Lower leg skin (tissue), 3 donors: ENCODE data around the gene RYK.

Experiments
- CTCF ChIP-seq, 3 donors: fragments of 450-650 bp; IDR thresholded peaks; one replicate each; pipeline ENCODE4 v1.5.1; 2016; ENCODE audit warnings: antibody characterized with exemption in 3 of 3, mild to moderate bottlenecking in 3 of 3, moderate library complexity in 2 of 3
- POLR2A ChIP-seq, 2 donors: fragments of 450-650 bp; IDR thresholded peaks; one replicate each; pipeline ENCODE4 v1.6.1; 2016 to 2017; ENCODE audit warnings: antibody characterized with exemption in 2 of 2, mild to moderate bottlenecking in 1 of 2, moderate library complexity in 1 of 2

- TF ChIP-seq CTCF (IDR thresholded peaks at IDR 0.05), result no peak
- TF ChIP-seq POLR2A (IDR thresholded peaks at IDR 0.05), result no peak
Observed at GRCh38 chr3:134134240-134134639, 116.4 kb downstream of the RYK start.
